SK-N-SH (cell line): ENCODE measurements around the gene RWDD4. TPM values are rescaled to one million over a fixed set of nuclear protein-coding genes. Genes with fewer than 3 reads are reported as not detected.

Experiments
- CTCF ChIA-PET: fragments of 300-600, 350-600 bp; formaldehyde crosslinking; extraction: SDS; loops from one replicate; lab custom pipeline; 2021; lab: Yijun Ruan, JAX
- POLR2A ChIA-PET: fragments of 350-600 bp; sonication (Branson Sonifier 250); formaldehyde crosslinking; extraction: SDS; loops from one replicate; lab custom pipeline; 2020; ENCODE audit warnings: antibody characterized with exemption, inconsistent platforms; lab: Yijun Ruan, JAX
- DNase-seq: peaks from one replicate; pipeline ENCODE4 v3.0.0; 2012
- H2AFZ ChIP-seq: fragments of 200-600 bp; sonication (generic); 2 replicates; pipeline ENCODE4 v1.8.1; 2016; ENCODE audit warnings: antibody characterized with exemption, mild to moderate bottlenecking, low read depth
- H3F3A ChIP-seq: fragments of 200-600 bp; sonication (generic); replicated peaks from 2 replicates; pipeline ENCODE3; 2016; ENCODE audit warnings: antibody characterized with exemption, mild to moderate bottlenecking; ENCODE audit not compliant: insufficient read depth
- H3K27ac ChIP-seq, 2 experiments: fragments of 200-500 bp in 1 of 2; fragments of 200-600 bp in 1 of 2; sonication (Bioruptor generic) in 1 of 2; sonication (generic), shearing (Covaris generic) in 1 of 2; 2 replicates each; pipeline versions ENCODE4 v1.5.1 to v1.6.1; 2014 to 2016; ENCODE audit warnings: low read depth in 2 of 2, inconsistent platforms in 1 of 2, low read length in 1 of 2, mild to moderate bottlenecking in 1 of 2, mixed read lengths in 1 of 2
- H3K27me3 ChIP-seq: fragments of 200-600 bp; sonication (generic), shearing (Covaris generic); 2 replicates; pipeline ENCODE4 v1.6.1; 2016; ENCODE audit warnings: mixed run types; ENCODE audit not compliant: insufficient read depth
- H3K36me3 ChIP-seq, 2 experiments: fragments of 200-500 bp in 1 of 2; fragments of 200-600 bp in 1 of 2; sonication (Bioruptor generic) in 1 of 2; sonication (generic) in 1 of 2; replicated peaks in 1 of 2; 2 replicates each; pipeline versions ENCODE3 to v1.5.1; 2014 to 2016; ENCODE audit warnings: low read length in 1 of 2, mild to moderate bottlenecking in 1 of 2; ENCODE audit not compliant: insufficient read depth in 2 of 2, control insufficient read depth in 1 of 2
- H3K4me1 ChIP-seq, 2 experiments: fragments of 200-500 bp in 1 of 2; fragments of 200-600 bp in 1 of 2; sonication (Bioruptor generic) in 1 of 2; sonication (generic), shearing (Covaris generic) in 1 of 2; 2 replicates each; pipeline versions ENCODE4 v1.5.1 to v1.6.1; 2014 to 2016; ENCODE audit warnings: low read depth in 1 of 2, low read length in 1 of 2, mixed run types in 1 of 2; ENCODE audit not compliant: insufficient read depth in 2 of 2, control insufficient read depth in 1 of 2
- H3K4me2 ChIP-seq: fragments of 200-600 bp; sonication (generic), shearing (Covaris generic); 2 replicates; pipeline ENCODE4 v1.6.1; 2017; ENCODE audit warnings: mixed run types
- H3K4me3 ChIP-seq, 2 experiments: fragments of 200-500 bp in 1 of 2; fragments of 200-600 bp in 1 of 2; sonication (Bioruptor generic) in 1 of 2; sonication (generic), shearing (Covaris generic) in 1 of 2; 2 replicates each; pipeline versions ENCODE4 v1.5.1 to v1.8.1; 2014 to 2016; ENCODE audit warnings: low read depth in 2 of 2, inconsistent platforms in 1 of 2, low read length in 1 of 2, mild to moderate bottlenecking in 1 of 2, mixed read lengths in 1 of 2, moderate library complexity in 1 of 2
- H3K79me2 ChIP-seq: fragments of 200-600 bp; sonication (generic); 2 replicates; pipeline ENCODE4 v1.8.1; 2017; ENCODE audit warnings: mild to moderate bottlenecking; ENCODE audit not compliant: insufficient read depth
- H3K9ac ChIP-seq: fragments of 200-600 bp; sonication (generic); 2 replicates; pipeline ENCODE4 v1.6.1; 2017; ENCODE audit warnings: mixed run types
- H3K9me2 ChIP-seq: fragments of 200-600 bp; sonication (generic); 2 replicates; pipeline ENCODE4 v1.6.1; 2017; ENCODE audit warnings: mixed run types
- H3K9me3 ChIP-seq: fragments of 200-600 bp; sonication (generic); 2 replicates; pipeline ENCODE4 v1.6.1; 2017; ENCODE audit warnings: mixed run types, mild to moderate bottlenecking, moderate library complexity
- H4K20me1 ChIP-seq: fragments of 200-600 bp; sonication (generic); 2 replicates; pipeline ENCODE4 v1.6.1; 2017; ENCODE audit warnings: mild to moderate bottlenecking, mixed run types; ENCODE audit not compliant: insufficient read depth
- EZH2phosphoT487 ChIP-seq: fragments of 200-600 bp; sonication (generic); IDR thresholded peaks from 2 replicates; pipeline ENCODE4 v1.6.1; 2017; ENCODE audit warnings: low read depth, mixed run types, mild to moderate bottlenecking, antibody characterized with exemption, moderate library complexity, borderline replicate concordance
- FOXM1 ChIP-seq: IDR thresholded peaks from 2 replicates; pipeline ENCODE4 v1.4.0; 2012; ENCODE audit warnings: low read depth, mild to moderate bottlenecking
- GABPA ChIP-seq: IDR thresholded peaks from 2 replicates; pipeline ENCODE4 v1.4.0; 2012; ENCODE audit warnings: low read depth, mild to moderate bottlenecking
- MXI1 ChIP-seq: IDR thresholded peaks from 2 replicates; pipeline ENCODE4 v1.6.1; 2012; ENCODE audit warnings: mild to moderate bottlenecking, low read depth, low read length, improper control_type of control experiment
- POLR2AphosphoS5 ChIP-seq: IDR thresholded peaks from 2 replicates; pipeline ENCODE4 v1.6.1; 2012; ENCODE audit warnings: low read depth, low read length
- RAD21 ChIP-seq: IDR thresholded peaks from 2 replicates; pipeline ENCODE4 v1.6.1; 2012; ENCODE audit warnings: mild to moderate bottlenecking, low read length
- RFX5 ChIP-seq: IDR thresholded peaks from 2 replicates; pipeline ENCODE4 v1.6.1; 2012; ENCODE audit warnings: mild to moderate bottlenecking, improper control_type of control experiment, low read length
- WGBS: methylation state at CpG from one replicate; pipeline ENCODE4 v1.1.6; 2017; ENCODE audit warnings: low lambda C conversion rate; 5-methylcytosine and 5-hydroxymethylcytosine counted together
- polyA plus RNA-seq, 3 experiments: library from polyadenylated mRNA; depleted of rRNA; stranded (reverse); fragments of >200 nt; gene quantifications; 2 replicates each; pipeline ENCODE4 v1.2.3, GENCODE V29; 2012
- TF ChIP-seq, protein P1 (sequence below): IDR thresholded peaks from 2 replicates; pipeline ENCODE4 v1.6.1; 2012; ENCODE audit warnings: mild to moderate bottlenecking, low read depth, low read length, moderate library complexity
- TF ChIP-seq, protein P2 (sequence below): IDR thresholded peaks from 2 replicates; pipeline ENCODE4; 2012
- TF ChIP-seq, protein P3 (sequence below): IDR thresholded peaks from 2 replicates; pipeline ENCODE4 v1.4.0; 2012; ENCODE audit warnings: low read depth, borderline replicate concordance
- TF ChIP-seq, protein P4 (sequence below): fragments of 150-350 bp; IDR thresholded peaks from 2 replicates; pipeline ENCODE4 v1.6.1; 2017; ENCODE audit warnings: antibody characterized with exemption, low read length, low read depth, borderline replicate concordance

Gene RWDD4
- polyA plus RNA-seq, 1 of the 3 experiments (the other 2 are of a cell fraction), result 7.7 TPM

DNA sequence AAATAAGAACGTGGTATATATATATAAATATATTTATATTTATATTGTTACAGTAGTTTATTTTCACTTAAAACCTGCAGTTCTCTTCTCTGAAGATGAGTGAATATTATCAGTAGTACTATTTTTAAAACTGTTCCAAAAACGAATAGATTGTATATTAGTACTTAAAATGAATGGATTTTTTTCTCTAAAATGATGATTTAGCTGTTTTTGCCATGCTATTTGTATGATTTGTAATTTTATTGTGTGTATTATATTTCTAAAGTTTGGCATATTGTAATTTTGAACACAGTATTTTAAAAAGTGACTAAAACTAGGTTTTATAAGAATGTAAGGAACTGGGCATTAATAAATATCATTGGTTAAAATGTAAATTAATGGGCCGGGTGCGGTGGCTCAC, 22.1 kb upstream of the RWDD4 start:
- 78% methylated on average over 4 of the region's 4 CpGs for WGBS
- no peak overlapping the region for H3K27ac ChIP-seq

More for the DNA sequence above, 22.1 kb upstream of the RWDD4 start:
- Histone ChIP-seq H3K27me3 (no peaks in the 10 kb centered on the region), H3F3A (peaks cover 3% of the 10 kb centered on the region), H3K4me3 (no peak overlapping the region), H3K4me2 (no peak overlapping the region), H3K9ac (no peak overlapping the region), H4K20me1 (no peaks in the 10 kb centered on the region), H3K9me2 (no peaks in the 10 kb centered on the region), H3K36me3 (peaks cover 72 to 81% of the 10 kb centered on the region in 2 experiments), H3K79me2 (no peaks in the 10 kb centered on the region), H3K9me3 (no peaks in the 10 kb centered on the region), H3K4me1 (no peaks in the 10 kb centered on the region), H2AFZ (no peak overlapping the region)
- TF ChIP-seq RFX5, result no peak
- TF ChIP-seq POLR2AphosphoS5, result no peak
- no peak for TF ChIP-seq MXI1
- TF ChIP-seq, protein P1, sequence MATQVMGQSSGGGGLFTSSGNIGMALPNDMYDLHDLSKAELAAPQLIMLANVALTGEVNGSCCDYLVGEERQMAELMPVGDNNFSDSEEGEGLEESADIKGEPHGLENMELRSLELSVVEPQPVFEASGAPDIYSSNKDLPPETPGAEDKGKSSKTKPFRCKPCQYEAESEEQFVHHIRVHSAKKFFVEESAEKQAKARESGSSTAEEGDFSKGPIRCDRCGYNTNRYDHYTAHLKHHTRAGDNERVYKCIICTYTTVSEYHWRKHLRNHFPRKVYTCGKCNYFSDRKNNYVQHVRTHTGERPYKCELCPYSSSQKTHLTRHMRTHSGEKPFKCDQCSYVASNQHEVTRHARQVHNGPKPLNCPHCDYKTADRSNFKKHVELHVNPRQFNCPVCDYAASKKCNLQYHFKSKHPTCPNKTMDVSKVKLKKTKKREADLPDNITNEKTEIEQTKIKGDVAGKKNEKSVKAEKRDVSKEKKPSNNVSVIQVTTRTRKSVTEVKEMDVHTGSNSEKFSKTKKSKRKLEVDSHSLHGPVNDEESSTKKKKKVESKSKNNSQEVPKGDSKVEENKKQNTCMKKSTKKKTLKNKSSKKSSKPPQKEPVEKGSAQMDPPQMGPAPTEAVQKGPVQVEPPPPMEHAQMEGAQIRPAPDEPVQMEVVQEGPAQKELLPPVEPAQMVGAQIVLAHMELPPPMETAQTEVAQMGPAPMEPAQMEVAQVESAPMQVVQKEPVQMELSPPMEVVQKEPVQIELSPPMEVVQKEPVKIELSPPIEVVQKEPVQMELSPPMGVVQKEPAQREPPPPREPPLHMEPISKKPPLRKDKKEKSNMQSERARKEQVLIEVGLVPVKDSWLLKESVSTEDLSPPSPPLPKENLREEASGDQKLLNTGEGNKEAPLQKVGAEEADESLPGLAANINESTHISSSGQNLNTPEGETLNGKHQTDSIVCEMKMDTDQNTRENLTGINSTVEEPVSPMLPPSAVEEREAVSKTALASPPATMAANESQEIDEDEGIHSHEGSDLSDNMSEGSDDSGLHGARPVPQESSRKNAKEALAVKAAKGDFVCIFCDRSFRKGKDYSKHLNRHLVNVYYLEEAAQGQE, result no peak
- TF ChIP-seq GABPA, result no peak
- TF ChIP-seq, protein P2, sequence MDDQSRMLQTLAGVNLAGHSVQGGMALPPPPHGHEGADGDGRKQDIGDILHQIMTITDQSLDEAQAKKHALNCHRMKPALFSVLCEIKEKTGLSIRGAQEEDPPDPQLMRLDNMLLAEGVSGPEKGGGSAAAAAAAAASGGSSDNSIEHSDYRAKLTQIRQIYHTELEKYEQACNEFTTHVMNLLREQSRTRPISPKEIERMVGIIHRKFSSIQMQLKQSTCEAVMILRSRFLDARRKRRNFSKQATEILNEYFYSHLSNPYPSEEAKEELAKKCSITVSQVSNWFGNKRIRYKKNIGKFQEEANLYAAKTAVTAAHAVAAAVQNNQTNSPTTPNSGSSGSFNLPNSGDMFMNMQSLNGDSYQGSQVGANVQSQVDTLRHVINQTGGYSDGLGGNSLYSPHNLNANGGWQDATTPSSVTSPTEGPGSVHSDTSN, result no peak
- TF ChIP-seq, protein P3, sequence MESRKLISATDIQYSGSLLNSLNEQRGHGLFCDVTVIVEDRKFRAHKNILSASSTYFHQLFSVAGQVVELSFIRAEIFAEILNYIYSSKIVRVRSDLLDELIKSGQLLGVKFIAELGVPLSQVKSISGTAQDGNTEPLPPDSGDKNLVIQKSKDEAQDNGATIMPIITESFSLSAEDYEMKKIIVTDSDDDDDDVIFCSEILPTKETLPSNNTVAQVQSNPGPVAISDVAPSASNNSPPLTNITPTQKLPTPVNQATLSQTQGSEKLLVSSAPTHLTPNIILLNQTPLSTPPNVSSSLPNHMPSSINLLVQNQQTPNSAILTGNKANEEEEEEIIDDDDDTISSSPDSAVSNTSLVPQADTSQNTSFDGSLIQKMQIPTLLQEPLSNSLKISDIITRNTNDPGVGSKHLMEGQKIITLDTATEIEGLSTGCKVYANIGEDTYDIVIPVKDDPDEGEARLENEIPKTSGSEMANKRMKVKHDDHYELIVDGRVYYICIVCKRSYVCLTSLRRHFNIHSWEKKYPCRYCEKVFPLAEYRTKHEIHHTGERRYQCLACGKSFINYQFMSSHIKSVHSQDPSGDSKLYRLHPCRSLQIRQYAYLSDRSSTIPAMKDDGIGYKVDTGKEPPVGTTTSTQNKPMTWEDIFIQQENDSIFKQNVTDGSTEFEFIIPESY, result no peak
- TF ChIP-seq, protein P4, sequence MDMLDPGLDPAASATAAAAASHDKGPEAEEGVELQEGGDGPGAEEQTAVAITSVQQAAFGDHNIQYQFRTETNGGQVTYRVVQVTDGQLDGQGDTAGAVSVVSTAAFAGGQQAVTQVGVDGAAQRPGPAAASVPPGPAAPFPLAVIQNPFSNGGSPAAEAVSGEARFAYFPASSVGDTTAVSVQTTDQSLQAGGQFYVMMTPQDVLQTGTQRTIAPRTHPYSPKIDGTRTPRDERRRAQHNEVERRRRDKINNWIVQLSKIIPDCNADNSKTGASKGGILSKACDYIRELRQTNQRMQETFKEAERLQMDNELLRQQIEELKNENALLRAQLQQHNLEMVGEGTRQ, result no peak
- TF ChIP-seq FOXM1, result no peak
- TF ChIP-seq RAD21, result no peak
- no peak for TF ChIP-seq EZH2phosphoT487
- CTCF ChIA-PET, result no interaction called here
- POLR2A ChIA-PET, result no interaction called here
- DNase-seq, result no peak
